ENCODE measurements around the gene GNL3. TPM values are rescaled to one million over a fixed set of nuclear protein-coding genes. Genes with fewer than 3 reads are reported as not detected.

Gene GNL3
- total and polyA plus RNA-seq, 2 of the 8 experiments (the other 6 are each of a cell fraction or from before 2014, with no cell fraction given) = 45.5 to 184 TPM

- Histone ChIP-seq H4K20me1 (replicated peaks in 1 of 2; ENCODE audit: control insufficient read depth in 1 of 2, insufficient read depth in 2 of 2, low read length in 2 of 2) (no peaks in the 10 kb centered on the region), H3K4me1 (replicated peaks in 1 of 4; ENCODE audit: control insufficient read depth in 3 of 4, insufficient read depth in 4 of 4, low read length in 3 of 4) (peaks cover 0 to 5% (median 2%) of the 10 kb centered on the region in 4 experiments; a peak in 5 of 7 replicates), H3K4ac (replicated peaks; ENCODE audit: insufficient read length, low read depth, low read length) (no peak overlapping the region), H3K9me3 (ENCODE audit: insufficient read depth in 2 of 2, low read depth in 1 of 2, low read length in 1 of 2) (no peaks in the 10 kb centered on the region), H3K9ac (replicated peaks in 1 of 4; ENCODE audit: extremely low read depth in 1 of 4, low read depth in 3 of 4, low read length in 3 of 4) (peak overlapping the region in 3 of 4 experiments; percentile 63 to 85 (median 74); a peak in 6 of 7 replicates), H3K27me3 (replicated peaks in 1 of 4; ENCODE audit: control insufficient read depth in 3 of 4, extremely low read depth in 1 of 4, insufficient read depth in 3 of 4, low read length in 3 of 4) (no peaks in the 10 kb centered on the region), H2AFZ (ENCODE audit: low read length) (peak overlapping the region; percentile 93; the same call in 1 of the 2 replicates), H3K18ac (ENCODE audit: extremely low read depth, low read length) (no peak overlapping the region; the same call in 1 of the 2 replicates), H2BK15ac (ENCODE audit: low read length) (no peak overlapping the region), H3K23ac (ENCODE audit: insufficient read length) (no peak overlapping the region), H3K36me3 (ENCODE audit: control insufficient read depth in 2 of 4, insufficient read depth in 4 of 4, low read length in 3 of 4) (peaks cover 0 to 9% (median 1%) of the 10 kb centered on the region in 4 experiments; a peak in 4 of 8 replicates), H3K4me3 (ENCODE audit: extremely low read depth in 1 of 4, insufficient read depth in 2 of 4, low read depth in 3 of 4, low read length in 4 of 4) (peak overlapping the region; percentile 70 to 93 (median 82)), H2BK20ac (ENCODE audit: low read length) (no peak overlapping the region), H4K8ac (ENCODE audit: extremely low read depth, insufficient read depth, low read length) (peak overlapping the region; percentile 80; the same call in 1 of the 2 replicates), H2BK120ac (replicated peaks; ENCODE audit: low read depth, low read length) (no peak overlapping the region), H3K23me2 (ENCODE audit: low read depth, low read length) (peaks cover 13% of the 10 kb centered on the region), H3K79me2 (ENCODE audit: control insufficient read depth in 1 of 2, insufficient read depth in 2 of 2, low read length in 2 of 2) (peaks cover 0 to 34% of the 10 kb centered on the region in 2 experiments; a peak in 2 of 4 replicates), H2AK5ac (ENCODE audit: low read depth, low read length) (no peak overlapping the region; the same call in 1 of the 2 replicates), H2BK12ac (ENCODE audit: low read depth, low read length) (no peak overlapping the region), H2BK5ac (ENCODE audit: low read depth, low read length) (no peak overlapping the region), H4K91ac (replicated peaks; ENCODE audit: insufficient read length, low read length) (no peak overlapping the region), H3K79me1 (ENCODE audit: low read depth, low read length) (peaks cover 8% of the 10 kb centered on the region), H3K14ac (ENCODE audit: insufficient read length) (no peak overlapping the region), H4K5ac (ENCODE audit: insufficient read length, low read depth, low read length) (no peak overlapping the region), H3K4me2 (ENCODE audit: insufficient read depth in 1 of 2, low read depth in 2 of 2, low read length in 2 of 2) (peak overlapping the region; percentile 94 to 99), H3K56ac (replicated peaks; ENCODE audit: insufficient read length, low read depth, low read length) (peak overlapping the region; percentile 10), H3K27ac (ENCODE audit: low read depth, low read length) (peak overlapping the region; percentile 27; the same call in 1 of the 2 replicates)
- ChIA-PET CTCF (ENCODE audit: partially characterized antibody) (interaction anchor here (1.2 kb wide), 1 partner anchor 116 kb away, joined by 7 read pairs; no protein-coding TSS in a partner anchor), POLR2A (ENCODE audit: partially characterized antibody) (interaction anchor here (1.7 to 18.8 kb wide), 3 partner anchors 11 to 37 kb away, joined by 3 to 347 read pairs (median 40); partner anchors contain the start of genes GNL3 and PBRM1)
- no peak for FAIRE-seq
- DNase-seq (ENCODE audit: low read depth in 1 of 2, low spot score in 2 of 2) = no peak
- 18% methylated on average over 22 of the region's 22 CpGs; no CpG with 5 or more reads in 1 of the 2 experiments for WGBS, 2 experiments (ENCODE audit: extremely low coverage in 1 of 2, insufficient coverage in 1 of 2, insufficient read length in 1 of 2, insufficient replicate concordance in 2 of 2, low coverage in 1 of 2, low lambda C conversion rate in 2 of 2, missing lambda C conversion rate in 1 of 2)
- TF ChIP-seq CHD2 (IDR thresholded peaks at IDR 0.05; ENCODE audit: low read length) (no peak), BCL11A (IDR thresholded peaks at IDR 0.05; ENCODE audit: low read depth in 2 of 2, low read length in 2 of 2) (no peak), TBP (IDR thresholded peaks at IDR 0.05; ENCODE audit: low read depth, low read length) (no peak), SIN3A (conservative IDR thresholded peaks at IDR 0.05 in 1 of 2, IDR thresholded peaks at IDR 0.05 in 1 of 2; ENCODE audit: low read depth in 1 of 2, low read length in 2 of 2) (peak in 1 of 2 experiments; percentile 39; a peak in 1 of 4 replicates), SP2 (IDR thresholded peaks at IDR 0.05; ENCODE audit: low read length) (no peak), GTF2F1 (IDR thresholded peaks at IDR 0.05; ENCODE audit: borderline replicate concordance, low read depth, low read length) (no peak), USF2 (IDR thresholded peaks at IDR 0.05; ENCODE audit: low read length) (no peak), SAP30 (IDR thresholded peaks at IDR 0.05; ENCODE audit: insufficient read depth, insufficient replicate concordance, low read length) (peak; percentile 64), SUZ12 (IDR thresholded peaks at IDR 0.05; ENCODE audit: low read length) (no peak)
These were observed 19.0 kb downstream of the GNL3 start for GRCh38 chr3:52704611-52705437.

Measured in H1 (cell line).